ENCODE results near the gene USP43.

GRCh38 chr17:9670596-9670995 is 25.3 kb downstream of the USP43 start:
- TF ChIP-seq, protein P1, sequence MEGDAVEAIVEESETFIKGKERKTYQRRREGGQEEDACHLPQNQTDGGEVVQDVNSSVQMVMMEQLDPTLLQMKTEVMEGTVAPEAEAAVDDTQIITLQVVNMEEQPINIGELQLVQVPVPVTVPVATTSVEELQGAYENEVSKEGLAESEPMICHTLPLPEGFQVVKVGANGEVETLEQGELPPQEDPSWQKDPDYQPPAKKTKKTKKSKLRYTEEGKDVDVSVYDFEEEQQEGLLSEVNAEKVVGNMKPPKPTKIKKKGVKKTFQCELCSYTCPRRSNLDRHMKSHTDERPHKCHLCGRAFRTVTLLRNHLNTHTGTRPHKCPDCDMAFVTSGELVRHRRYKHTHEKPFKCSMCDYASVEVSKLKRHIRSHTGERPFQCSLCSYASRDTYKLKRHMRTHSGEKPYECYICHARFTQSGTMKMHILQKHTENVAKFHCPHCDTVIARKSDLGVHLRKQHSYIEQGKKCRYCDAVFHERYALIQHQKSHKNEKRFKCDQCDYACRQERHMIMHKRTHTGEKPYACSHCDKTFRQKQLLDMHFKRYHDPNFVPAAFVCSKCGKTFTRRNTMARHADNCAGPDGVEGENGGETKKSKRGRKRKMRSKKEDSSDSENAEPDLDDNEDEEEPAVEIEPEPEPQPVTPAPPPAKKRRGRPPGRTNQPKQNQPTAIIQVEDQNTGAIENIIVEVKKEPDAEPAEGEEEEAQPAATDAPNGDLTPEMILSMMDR (IDR thresholded peaks at IDR 0.05): no peak
- no peak for TF ChIP-seq EZH2 (IDR thresholded peaks at IDR 0.05; ENCODE audit: borderline replicate concordance, insufficient read depth, low read depth, low read length, poor library complexity, severe bottlenecking)
